IPS-15b (cell line): ENCODE measurements around the gene DNAJB8.

ENCODE experiments used
- H3K27me3 ChIP-seq: one replicate; pipeline ENCODE4 v1.6.1; 2013; ENCODE audit warnings: low read length; ENCODE audit not compliant: control insufficient read depth, insufficient read depth
- H3K36me3 ChIP-seq: one replicate; pipeline ENCODE4 v1.6.1; 2013; ENCODE audit warnings: low read length; ENCODE audit not compliant: control insufficient read depth, insufficient read depth
- H3K4me1 ChIP-seq: one replicate; pipeline ENCODE4 v1.6.1; 2013; ENCODE audit warnings: mild to moderate bottlenecking, low read length; ENCODE audit not compliant: control insufficient read depth, insufficient read depth
- H3K4me3 ChIP-seq: one replicate; pipeline ENCODE4 v1.5.1; 2013; ENCODE audit warnings: low read depth, low read length
- H3K9ac ChIP-seq: one replicate; pipeline ENCODE4 v1.6.1; 2013; ENCODE audit warnings: low read depth, mild to moderate bottlenecking, low read length
- H3K9me3 ChIP-seq: one replicate; pipeline ENCODE4 v1.6.1; 2013; ENCODE audit warnings: mild to moderate bottlenecking, low read length; ENCODE audit not compliant: control insufficient read depth, insufficient read depth

Gene DNAJB8

GRCh38 chr3:128446821-128447220, 19.9 kb downstream of the DNAJB8 start:
- H3K9me3 ChIP-seq = no peaks in the 10 kb centered on the region
- H3K9ac ChIP-seq = no peak overlapping the region
- no peak overlapping the region for H3K4me3 ChIP-seq
- H3K27me3 ChIP-seq = peaks cover 6% of the 10 kb centered on the region
- no peaks in the 10 kb centered on the region for H3K36me3 ChIP-seq
- no peaks in the 10 kb centered on the region for H3K4me1 ChIP-seq

- Histone ChIP-seq H3K36me3 (no peaks in the 10 kb centered on the region), H3K27me3 (peaks cover 11% of the 10 kb centered on the region), H3K9ac (no peak overlapping the region), H3K4me3 (no peak overlapping the region), H3K9me3 (no peaks in the 10 kb centered on the region), H3K4me1 (no peaks in the 10 kb centered on the region)
Measured at GRCh38 chr3:128445357-128445756, 21.3 kb downstream of the DNAJB8 start.

GRCh38 chr3:128443771-128444170, 22.9 kb downstream of the DNAJB8 start:
- H3K9me3 ChIP-seq = no peaks in the 10 kb centered on the region
- H3K4me3 ChIP-seq = no peak overlapping the region
- H3K36me3 ChIP-seq = no peaks in the 10 kb centered on the region
- peaks cover 13% of the 10 kb centered on the region for H3K27me3 ChIP-seq
- H3K4me1 ChIP-seq = no peaks in the 10 kb centered on the region
- H3K9ac ChIP-seq = no peak overlapping the region

- peaks cover 15% of the 10 kb centered on the region for H3K27me3 ChIP-seq
- H3K4me1 ChIP-seq = no peaks in the 10 kb centered on the region
- no peak overlapping the region for H3K9ac ChIP-seq
- no peaks in the 10 kb centered on the region for H3K36me3 ChIP-seq
- H3K4me3 ChIP-seq = no peak overlapping the region
- no peaks in the 10 kb centered on the region for H3K9me3 ChIP-seq
Measured at GRCh38 chr3:128442949-128443348, 23.7 kb downstream of the DNAJB8 start.

GRCh38 chr3:128442070-128442469, 24.6 kb downstream of the DNAJB8 start:
- Histone ChIP-seq H3K36me3 (no peaks in the 10 kb centered on the region), H3K9me3 (no peaks in the 10 kb centered on the region), H3K4me1 (no peaks in the 10 kb centered on the region), H3K4me3 (no peak overlapping the region), H3K27me3 (peaks cover 11% of the 10 kb centered on the region), H3K9ac (no peak overlapping the region)

- no peaks in the 10 kb centered on the region for H3K9me3 ChIP-seq
- no peaks in the 10 kb centered on the region for H3K36me3 ChIP-seq
- peaks cover 5% of the 10 kb centered on the region for H3K4me1 ChIP-seq
- no peak overlapping the region for H3K9ac ChIP-seq
- peaks cover 26% of the 10 kb centered on the region for H3K27me3 ChIP-seq
- H3K4me3 ChIP-seq = no peak overlapping the region
Measured at GRCh38 chr3:128439226-128439625, 27.5 kb downstream of the DNAJB8 start.

- no peak overlapping the region for H3K4me3 ChIP-seq
- peaks cover 11% of the 10 kb centered on the region for H3K4me1 ChIP-seq
- H3K9me3 ChIP-seq = no peaks in the 10 kb centered on the region
- H3K36me3 ChIP-seq = no peaks in the 10 kb centered on the region
- H3K27me3 ChIP-seq = peaks cover 29% of the 10 kb centered on the region
- no peak overlapping the region for H3K9ac ChIP-seq
Measured at GRCh38 chr3:128438488-128439072, 28.1 kb downstream of the DNAJB8 start.

- Histone ChIP-seq H3K9ac (no peak overlapping the region), H3K27me3 (peaks cover 42% of the 10 kb centered on the region), H3K9me3 (no peaks in the 10 kb centered on the region), H3K4me1 (peaks cover 24% of the 10 kb centered on the region), H3K4me3 (no peak overlapping the region), H3K36me3 (no peaks in the 10 kb centered on the region)
Measured at GRCh38 chr3:128436214-128436613, 30.5 kb downstream of the DNAJB8 start.

GRCh38 chr3:128435561-128435960, 31.1 kb downstream of the DNAJB8 start:
- peaks cover 43% of the 10 kb centered on the region for H3K27me3 ChIP-seq
- H3K4me3 ChIP-seq = no peak overlapping the region
- H3K36me3 ChIP-seq = no peaks in the 10 kb centered on the region
- H3K4me1 ChIP-seq = peaks cover 26% of the 10 kb centered on the region
- H3K9me3 ChIP-seq = no peaks in the 10 kb centered on the region
- H3K9ac ChIP-seq = no peak overlapping the region

GRCh38 chr3:128435058-128435457, 31.6 kb downstream of the DNAJB8 start:
- H3K4me1 ChIP-seq = peaks cover 27% of the 10 kb centered on the region
- no peaks in the 10 kb centered on the region for H3K36me3 ChIP-seq
- H3K27me3 ChIP-seq = peaks cover 48% of the 10 kb centered on the region
- H3K9ac ChIP-seq = no peak overlapping the region
- H3K4me3 ChIP-seq = no peak overlapping the region
- no peaks in the 10 kb centered on the region for H3K9me3 ChIP-seq

GRCh38 chr3:128434524-128434923, 32.2 kb downstream of the DNAJB8 start:
- Histone ChIP-seq H3K9ac (no peak overlapping the region), H3K9me3 (no peaks in the 10 kb centered on the region), H3K4me3 (no peak overlapping the region), H3K4me1 (peaks cover 27% of the 10 kb centered on the region), H3K36me3 (no peaks in the 10 kb centered on the region), H3K27me3 (peaks cover 54% of the 10 kb centered on the region)

GRCh38 chr3:128433837-128434165, 32.9 kb downstream of the DNAJB8 start:
- H3K4me1 ChIP-seq = peaks cover 27% of the 10 kb centered on the region
- H3K9me3 ChIP-seq = no peaks in the 10 kb centered on the region
- peaks cover 54% of the 10 kb centered on the region for H3K27me3 ChIP-seq
- no peaks in the 10 kb centered on the region for H3K36me3 ChIP-seq
- no peak overlapping the region for H3K9ac ChIP-seq
- H3K4me3 ChIP-seq = no peak overlapping the region
